8988T (cell line): ENCODE measurements around the gene PRKG1.
A peak's percentile ranks its signal among the peaks of the same experiment; 100 is the strongest.

Source experiments
- DNase-seq: peaks from one replicate; pipeline ENCODE4 v3.0.0; 2011

The PRKG1 gene

GRCh38 chr10:51074238-51075028, at the start of gene PRKG1:
Gene PRKG1 (plus strand): TSS chr10:51074487.
- peak; percentile 60 for DNase-seq

- DNase-seq: no peak
Observed at GRCh38 chr10:51028420-51028819, 45.9 kb upstream of the PRKG1 start.

- no peak for DNase-seq
Observed at GRCh38 chr10:51029172-51029641, 45.1 kb upstream of the PRKG1 start.

GRCh38 chr10:51030480-51030879, 43.8 kb upstream of the PRKG1 start:
- no peak for DNase-seq

GRCh38 chr10:51031950-51032349, 42.3 kb upstream of the PRKG1 start:
- no peak for DNase-seq

GRCh38 chr10:51034769-51035168, 39.5 kb upstream of the PRKG1 start:
- DNase-seq: no peak

GRCh38 chr10:51035344-51035743, 38.9 kb upstream of the PRKG1 start:
- no peak for DNase-seq

GRCh38 chr10:51045871-51046270, 28.4 kb upstream of the PRKG1 start:
- no peak for DNase-seq

- no peak for DNase-seq
Observed at GRCh38 chr10:51046654-51047053, 27.6 kb upstream of the PRKG1 start.

- no peak for DNase-seq
Observed at GRCh38 chr10:51047857-51048256, 26.4 kb upstream of the PRKG1 start.

GRCh38 chr10:51048792-51049191, 25.5 kb upstream of the PRKG1 start:
- DNase-seq: no peak

- no peak for DNase-seq
Observed at GRCh38 chr10:51052163-51052562, 22.1 kb upstream of the PRKG1 start.

GRCh38 chr10:51057925-51058324, 16.4 kb upstream of the PRKG1 start:
- DNase-seq: no peak

GRCh38 chr10:51063166-51063565, 11.1 kb upstream of the PRKG1 start:
- no peak for DNase-seq

- DNase-seq: no peak
Observed at GRCh38 chr10:51063659-51064535, 10.4 kb upstream of the PRKG1 start.

GRCh38 chr10:51066231-51066630, 8.1 kb upstream of the PRKG1 start:
- no peak for DNase-seq

- no peak for DNase-seq
Observed at GRCh38 chr10:51072210-51072609, 2.1 kb upstream of the PRKG1 start.

- no peak for DNase-seq
Observed at GRCh38 chr10:51072921-51073434, 1.3 kb upstream of the PRKG1 start.

GRCh38 chr10:51073453-51074237, 642 bp upstream of the PRKG1 start:
- peak; percentile 25 for DNase-seq

GRCh38 chr10:51075043-51075872, 971 bp downstream of the PRKG1 start:
- no peak for DNase-seq

GRCh38 chr10:51075873-51076229, 1.6 kb downstream of the PRKG1 start:
- DNase-seq: no peak

- DNase-seq: no peak
Observed at GRCh38 chr10:51076299-51076841, 2.1 kb downstream of the PRKG1 start.
